ENCODE data around the gene NKD1. TPM values are rescaled to one million over a fixed set of nuclear protein-coding genes. Genes with fewer than 3 reads are reported as not detected.
A peak's percentile ranks its signal among the peaks of the same experiment; 100 is the strongest.

NKD1 gene
- total RNA-seq, 2 experiments from 2014 or later = 0.91 to 1.1 TPM

DNA sequence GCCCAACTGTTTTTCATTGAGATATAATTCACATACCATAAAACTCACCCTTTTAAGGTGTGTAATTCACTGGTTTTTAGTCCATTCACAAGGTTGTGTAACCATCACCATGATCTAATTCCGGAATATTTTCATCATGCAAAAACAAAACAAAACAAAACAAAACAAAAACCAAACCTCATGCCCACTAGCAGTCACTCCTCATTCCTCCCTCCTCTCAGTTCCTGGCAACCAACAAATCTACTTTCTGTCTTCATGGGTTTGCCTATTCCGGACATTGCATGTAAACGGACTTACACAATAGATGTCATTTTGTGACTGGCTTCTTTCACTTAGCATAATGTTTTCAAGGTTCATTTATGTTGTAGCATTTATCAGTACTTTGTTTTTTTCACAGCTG is 140.7 kb downstream of the NKD1 start:
- H3K36me3 Mint-ChIP-seq = peaks cover 2% of the 10 kb centered on the region
- POLR2A ChIA-PET = no interaction called here
- no peak overlapping the region for H3K4me3 Mint-ChIP-seq
- H3K9me3 Mint-ChIP-seq = no peaks in the 10 kb centered on the region
- no peak for ATAC-seq (ENCODE audit: low read depth)
- H3K27ac Mint-ChIP-seq = no peak overlapping the region
- DNase-seq = no peak
- peaks cover 10% of the 10 kb centered on the region for H3K27me3 Mint-ChIP-seq
- peaks cover 25% of the 10 kb centered on the region for H3K4me1 Mint-ChIP-seq

DNA sequence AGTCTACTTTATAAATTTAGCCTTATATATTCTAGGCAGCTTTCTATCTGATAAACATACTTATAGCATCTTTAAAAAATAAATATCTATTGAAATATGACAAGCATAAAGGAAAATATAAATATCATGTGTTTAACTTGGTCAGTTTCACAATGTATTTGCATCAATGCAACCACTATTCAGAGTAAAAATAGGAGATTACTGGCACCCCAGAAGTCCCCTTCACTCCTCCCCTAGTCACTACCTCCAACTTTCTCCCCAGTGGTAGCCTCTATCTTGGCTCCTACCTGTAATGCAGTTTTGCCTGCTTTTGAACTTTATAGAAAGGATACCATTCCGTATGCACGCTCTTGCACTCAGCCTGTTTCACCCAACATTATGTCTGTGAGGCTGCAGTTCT is 142.0 kb downstream of the NKD1 start:
- Mint-ChIP-seq H3K4me1 (peaks cover 20% of the 10 kb centered on the region), H3K27me3 (peaks cover 15% of the 10 kb centered on the region), H3K27ac (no peak overlapping the region), H3K36me3 (peaks cover under 1% of the 10 kb centered on the region), H3K9me3 (no peaks in the 10 kb centered on the region), H3K4me3 (no peak overlapping the region)
- POLR2A ChIA-PET = no interaction called here
- DNase-seq = no peak
- no peak for ATAC-seq (ENCODE audit: low read depth)

DNA sequence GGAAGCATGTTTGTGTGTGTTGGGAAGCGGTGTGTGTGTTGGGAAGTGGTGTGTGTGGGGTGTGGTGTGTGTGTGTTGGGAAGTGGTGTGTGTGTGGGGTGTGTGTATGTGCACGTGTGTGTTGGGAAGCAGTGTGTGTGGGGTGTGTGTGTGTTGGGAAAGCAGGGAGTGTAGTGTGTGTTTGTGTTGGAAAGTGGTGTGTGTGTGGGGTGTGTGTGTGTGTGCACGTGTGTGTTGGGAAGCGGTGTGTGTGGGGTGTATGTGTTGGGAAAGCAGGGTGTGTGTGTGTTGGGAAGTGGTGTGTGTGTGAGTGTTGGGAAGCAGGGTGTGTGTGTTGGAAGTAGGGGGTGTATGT is 144.4 kb downstream of the NKD1 start:
- H3K4me1 Mint-ChIP-seq = peaks cover 29% of the 10 kb centered on the region
- peaks cover 15% of the 10 kb centered on the region for H3K27me3 Mint-ChIP-seq
- POLR2A ChIA-PET = no interaction called here
- ATAC-seq (ENCODE audit: low read depth) (no peak), DNase-seq (no peak)
- peaks cover 2% of the 10 kb centered on the region for H3K36me3 Mint-ChIP-seq
- peak overlapping the region; percentile 60 for H3K27ac Mint-ChIP-seq
- no peaks in the 10 kb centered on the region for H3K9me3 Mint-ChIP-seq
- H3K4me3 Mint-ChIP-seq = peak overlapping the region; percentile 73

DNA sequence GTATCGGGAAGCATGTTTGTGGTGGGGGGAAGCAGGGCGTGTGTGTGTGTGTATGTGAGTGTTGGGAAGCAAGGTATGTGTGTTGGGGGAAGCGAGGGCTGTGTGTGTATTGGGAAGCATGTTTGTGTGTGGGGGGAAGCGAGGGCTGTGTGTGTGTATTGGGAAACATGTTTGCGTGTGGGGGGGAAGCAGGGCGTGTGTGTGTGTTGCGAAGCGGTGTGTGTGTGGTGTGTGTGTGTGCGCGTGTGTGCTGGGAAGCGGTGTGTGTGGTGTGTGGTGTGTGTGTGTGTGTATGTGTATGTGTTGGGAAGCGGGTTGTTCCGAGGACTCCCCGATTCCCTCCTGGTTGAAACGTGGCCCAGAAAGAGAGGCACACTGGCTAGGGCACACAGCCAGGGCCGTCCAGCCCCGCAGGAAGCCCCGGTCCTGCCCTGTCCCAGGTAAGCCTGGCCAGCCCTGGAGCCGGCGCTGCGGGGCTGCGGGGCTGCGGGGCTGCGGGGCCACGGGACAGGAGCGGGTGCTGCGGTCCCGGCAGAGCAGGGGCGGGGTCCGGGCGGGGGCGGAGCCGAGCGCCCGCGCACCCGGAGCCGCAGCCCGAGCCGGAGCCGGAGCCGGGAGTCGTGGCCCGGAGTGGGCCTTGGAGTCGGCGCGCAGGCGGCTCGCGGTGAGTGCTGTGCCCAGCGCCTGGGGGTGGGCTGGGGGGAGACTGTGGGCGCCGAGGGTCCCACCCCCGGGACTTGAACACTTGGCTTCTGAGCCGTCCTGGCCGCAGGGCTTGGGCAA is 145.0 kb downstream of the NKD1 start, which contains the start of gene NOD2:
NOD2 (plus strand) TSS at position 608 of the 783 bp plus-strand sequence. CDS start 5,890 bp downstream, outside the sequence.
- DNase-seq (peak; percentile 53), ATAC-seq (ENCODE audit: low read depth) (peak; percentile 43)
- Mint-ChIP-seq H3K36me3 (peaks cover 2% of the 10 kb centered on the region), H3K9me3 (no peaks in the 10 kb centered on the region), H3K4me3 (peak within 1 kb of the TSS; percentile 78), H3K27ac (peak within 1 kb of the TSS; percentile 60), H3K4me1 (peaks cover 35% of the 10 kb centered on the region), H3K27me3 (peaks cover 15% of the 10 kb centered on the region)
- POLR2A ChIA-PET = interaction anchor here (1.2 kb wide), 1 partner anchor 12 kb away, joined by 4 read pairs; the partner anchor contains the start of gene SNX20

DNA sequence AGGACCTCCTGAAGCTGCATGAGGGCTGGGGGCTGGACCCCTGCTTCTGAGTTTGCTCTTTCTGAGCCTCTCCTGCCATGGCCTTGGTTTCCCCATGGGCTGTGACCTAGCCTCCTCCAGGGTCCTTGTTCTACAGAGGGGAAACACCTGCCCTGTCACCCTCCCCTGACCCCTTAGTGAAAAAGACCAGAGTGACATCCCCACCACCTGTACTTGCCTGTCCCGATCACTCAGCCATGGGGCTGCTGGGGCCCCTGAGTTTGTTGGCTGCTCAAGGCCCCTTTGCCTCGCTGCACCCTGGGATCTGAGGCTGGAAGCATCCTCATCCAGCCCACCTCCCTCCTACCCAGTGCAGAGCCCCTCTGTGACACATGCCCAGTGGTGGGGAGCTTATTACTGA is 146.0 kb downstream of the NKD1 start:
- Mint-ChIP-seq H3K27me3 (peaks cover 15% of the 10 kb centered on the region), H3K4me1 (peaks cover 37% of the 10 kb centered on the region), H3K4me3 (peak overlapping the region; percentile 78), H3K36me3 (peaks cover 2% of the 10 kb centered on the region), H3K9me3 (no peaks in the 10 kb centered on the region), H3K27ac (peak overlapping the region; percentile 31)
- no peak for DNase-seq
- no peak for ATAC-seq (ENCODE audit: low read depth)
- POLR2A ChIA-PET = interaction anchor here (0.6 to 1.2 kb wide), 2 partner anchors 13 to 22 kb away, joined by 4 read pairs; partner anchors contain the start of gene SNX20

DNA sequence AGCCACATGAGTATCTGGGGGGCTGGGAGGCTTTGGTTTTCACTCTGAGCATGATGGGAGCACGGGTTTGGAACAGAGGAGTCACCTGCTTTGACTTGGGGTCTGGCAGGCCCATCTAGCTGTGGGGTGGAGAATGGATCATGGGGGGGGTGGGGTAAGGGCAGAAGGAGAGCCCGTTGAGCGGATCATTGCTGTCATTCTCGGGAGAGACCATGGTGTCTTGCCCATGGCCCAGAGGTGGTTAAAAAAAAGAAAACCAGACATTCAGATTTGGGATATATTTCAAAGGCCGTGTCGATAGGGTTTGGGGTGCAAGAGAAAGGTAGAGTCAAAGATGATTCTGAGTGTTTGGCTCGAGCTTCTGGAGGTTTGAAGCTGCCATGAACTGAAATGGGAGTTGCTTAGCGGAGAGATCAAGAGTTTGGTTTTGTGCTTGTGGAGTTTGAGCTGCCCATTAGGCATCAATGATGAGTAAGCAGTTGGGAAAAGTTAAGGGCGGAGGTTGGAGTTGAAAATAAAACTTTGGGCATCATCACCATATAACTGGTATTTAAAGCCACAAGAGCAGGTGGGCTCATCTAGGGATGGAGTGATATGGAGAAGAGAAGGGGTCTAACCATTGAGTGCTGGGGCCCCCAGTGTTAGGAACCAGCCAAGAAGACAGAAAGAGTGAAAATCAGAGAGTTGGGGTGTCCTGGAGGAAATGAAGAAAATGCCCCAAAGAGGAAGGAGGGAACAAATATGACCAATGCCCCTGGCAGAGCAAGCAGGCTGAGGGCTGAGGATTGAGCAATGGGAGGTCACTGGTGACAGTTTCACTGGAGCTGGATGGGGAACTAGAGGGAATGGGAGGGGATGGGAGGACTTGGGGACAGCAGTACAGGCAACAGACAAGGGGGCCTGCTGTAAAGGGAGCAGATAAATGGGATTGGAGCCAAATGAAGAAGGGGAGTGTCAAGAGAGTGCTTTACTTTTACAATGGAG is 147.1 kb downstream of the NKD1 start:
- H3K27me3 Mint-ChIP-seq = peaks cover 15% of the 10 kb centered on the region
- ATAC-seq (ENCODE audit: low read depth) = no peak
- H3K4me3 Mint-ChIP-seq = peak overlapping the region; percentile 5
- no peaks in the 10 kb centered on the region for H3K9me3 Mint-ChIP-seq
- H3K4me1 Mint-ChIP-seq = peaks cover 39% of the 10 kb centered on the region
- peaks cover 2% of the 10 kb centered on the region for H3K36me3 Mint-ChIP-seq
- H3K27ac Mint-ChIP-seq = peak overlapping the region; percentile 19
- no peak for DNase-seq
- POLR2A ChIA-PET = interaction anchor here (0.6 to 1.2 kb wide), 3 partner anchors 21 to 50 kb away, joined by 3 to 4 read pairs (median 3); no protein-coding TSS in a partner anchor

DNA sequence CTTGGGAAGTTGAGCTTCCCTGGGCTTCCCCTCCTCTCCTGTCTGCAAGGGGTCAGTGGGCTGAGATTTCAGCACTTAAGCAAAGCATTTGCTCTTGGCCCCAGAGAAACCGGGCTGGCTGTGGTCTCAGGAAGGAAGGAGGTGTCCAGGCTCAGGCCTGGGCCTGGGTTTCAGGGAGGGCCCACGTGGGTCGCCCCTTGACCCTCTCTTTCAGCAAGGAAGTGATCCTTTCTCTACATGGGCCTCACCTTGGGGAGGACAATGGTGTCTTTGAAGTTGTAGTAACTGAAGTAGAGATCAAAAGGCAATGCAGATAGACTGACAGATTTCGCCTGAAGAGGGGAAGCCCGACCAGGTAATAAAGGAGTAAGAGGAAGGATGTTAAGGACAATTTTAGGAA is 147.9 kb downstream of the NKD1 start:
- Mint-ChIP-seq H3K36me3 (peaks cover 3% of the 10 kb centered on the region), H3K4me1 (peaks cover 39% of the 10 kb centered on the region), H3K27ac (peak overlapping the region; percentile 69), H3K27me3 (peaks cover 15% of the 10 kb centered on the region), H3K9me3 (no peaks in the 10 kb centered on the region), H3K4me3 (peak overlapping the region; percentile 48)
- ATAC-seq (ENCODE audit: low read depth) (no peak), DNase-seq (peak; percentile 28)
- POLR2A ChIA-PET = interaction anchor here (1.2 kb wide), 1 partner anchor 45 kb away, joined by 3 read pairs; no protein-coding TSS in a partner anchor

DNA sequence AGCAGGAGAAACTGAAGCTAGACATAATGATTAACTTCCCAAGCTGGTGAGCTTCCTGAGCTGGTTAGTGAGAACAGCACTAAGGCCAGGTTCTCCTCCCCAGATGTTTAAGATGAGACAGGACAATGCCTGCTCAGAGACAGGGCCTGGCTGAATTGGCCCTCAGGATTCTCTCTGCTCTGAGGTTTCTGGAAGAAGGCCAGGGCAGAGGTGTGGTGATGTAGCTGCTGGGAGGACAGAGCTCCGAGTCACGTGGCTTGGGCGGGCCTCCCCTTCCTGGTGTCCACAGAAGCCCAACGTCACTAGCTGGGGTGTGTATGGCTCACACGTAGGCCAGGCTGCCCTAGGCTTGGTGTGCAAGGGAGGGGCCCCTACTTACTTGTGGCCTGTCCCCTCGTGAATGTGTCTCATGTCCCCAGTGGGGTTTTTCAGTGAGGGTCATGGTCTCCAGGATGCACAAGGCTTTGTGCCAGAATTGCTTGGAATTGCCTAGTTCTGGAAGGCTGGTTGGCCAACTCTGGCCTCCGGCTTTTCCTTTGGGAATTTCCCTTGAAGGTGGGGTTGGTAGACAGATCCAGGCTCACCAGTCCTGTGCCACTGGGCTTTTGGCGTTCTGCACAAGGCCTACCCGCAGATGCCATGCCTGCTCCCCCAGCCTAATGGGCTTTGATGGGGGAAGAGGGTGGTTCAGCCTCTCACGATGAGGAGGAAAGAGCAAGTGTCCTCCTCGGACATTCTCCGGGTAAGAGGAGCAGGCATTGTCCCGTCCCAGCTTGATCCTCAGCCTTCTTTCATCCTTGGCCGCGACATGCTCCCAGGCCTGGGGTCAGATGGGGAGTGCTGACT is 148.6 kb downstream of the NKD1 start:
- DNase-seq = no peak
- no peak for ATAC-seq (ENCODE audit: low read depth)
- peaks cover 7% of the 10 kb centered on the region for H3K36me3 Mint-ChIP-seq
- H3K27me3 Mint-ChIP-seq = peaks cover 15% of the 10 kb centered on the region
- POLR2A ChIA-PET = interaction anchor here (1.2 kb wide), 1 partner anchor 45 kb away, joined by 3 read pairs; no protein-coding TSS in a partner anchor
- H3K27ac Mint-ChIP-seq = peak overlapping the region; percentile 69
- H3K4me3 Mint-ChIP-seq = peak overlapping the region; percentile 48
- H3K9me3 Mint-ChIP-seq = peaks cover 2% of the 10 kb centered on the region
- peaks cover 39% of the 10 kb centered on the region for H3K4me1 Mint-ChIP-seq

DNA sequence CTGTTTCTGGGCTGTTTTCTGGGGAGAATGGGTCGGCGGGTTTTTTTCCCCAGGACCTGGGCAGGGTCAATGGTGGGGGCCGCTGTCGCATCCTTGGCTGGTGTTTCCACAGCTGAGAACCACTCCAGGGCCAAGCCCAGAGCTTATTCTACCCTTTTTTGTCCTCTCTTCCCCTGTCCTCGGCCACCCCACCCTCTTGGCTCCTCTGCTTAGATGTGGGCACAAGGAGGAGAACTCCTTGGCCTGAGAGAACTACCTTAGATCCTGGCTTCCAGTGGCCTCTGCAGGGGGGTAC is 149.2 kb downstream of the NKD1 start:
- Mint-ChIP-seq H3K4me1 (peaks cover 39% of the 10 kb centered on the region), H3K4me3 (peak overlapping the region; percentile 75), H3K36me3 (peaks cover 7% of the 10 kb centered on the region), H3K27ac (peak overlapping the region; percentile 82), H3K9me3 (peaks cover 2% of the 10 kb centered on the region), H3K27me3 (peaks cover 13% of the 10 kb centered on the region)
- no peak for ATAC-seq (ENCODE audit: low read depth)
- no peak for DNase-seq
- POLR2A ChIA-PET = no interaction called here

DNA sequence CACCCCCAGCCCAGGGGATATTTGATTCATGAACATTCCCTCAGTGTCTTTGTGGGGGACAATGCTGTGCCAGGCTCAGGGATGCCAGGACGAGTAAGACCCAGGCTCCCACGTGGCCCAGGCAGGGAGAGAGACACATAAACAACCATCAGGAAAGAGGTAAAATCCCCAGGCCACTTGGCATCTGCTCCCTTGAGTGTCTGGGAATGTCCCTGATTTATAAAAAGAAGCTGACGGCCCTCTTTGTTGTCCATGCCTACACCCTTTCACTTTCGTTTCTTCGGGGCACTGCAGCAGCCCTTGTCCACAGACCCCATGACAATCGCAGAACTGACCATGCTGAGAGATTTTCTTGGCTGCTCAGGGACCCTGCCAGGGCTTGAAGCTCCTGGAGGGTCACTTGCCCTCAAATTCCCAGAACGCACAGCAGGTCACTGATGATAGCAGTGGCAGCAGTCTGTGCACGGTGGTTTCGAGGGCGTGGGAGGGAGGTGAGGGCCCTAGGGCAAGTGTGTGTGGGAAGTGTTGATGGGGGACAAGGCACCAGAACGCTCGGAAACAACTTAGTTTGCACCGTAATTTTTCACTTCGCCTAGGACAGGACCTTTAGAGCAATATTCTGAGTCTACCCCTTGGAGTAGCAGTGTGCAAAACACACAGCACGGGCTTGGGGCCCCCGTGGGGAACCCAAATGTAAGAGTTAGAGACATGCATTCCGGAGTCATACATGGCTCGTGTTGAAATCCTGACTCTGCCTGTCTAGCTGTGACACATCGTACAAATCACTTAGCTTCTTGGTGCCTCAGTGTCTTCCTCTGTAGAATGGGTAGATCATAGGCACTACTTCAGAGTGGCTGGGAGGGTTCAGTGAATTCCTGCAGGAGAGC is 149.9 kb downstream of the NKD1 start:
- Mint-ChIP-seq H3K36me3 (peaks cover 7% of the 10 kb centered on the region), H3K9me3 (peaks cover 2% of the 10 kb centered on the region), H3K4me1 (peaks cover 37% of the 10 kb centered on the region), H3K27ac (peak overlapping the region; percentile 82), H3K27me3 (peaks cover 6% of the 10 kb centered on the region), H3K4me3 (peak overlapping the region; percentile 75)
- peak; percentile 55 for ATAC-seq (ENCODE audit: low read depth)
- POLR2A ChIA-PET = interaction anchor here (0.8 kb wide), 1 partner anchor 13 kb away, joined by 3 read pairs; no protein-coding TSS in a partner anchor
- no peak for DNase-seq
